Activated naive CD4-positive, alpha-beta T cell treated with anti-CD3 and anti-CD28 coated beads, Interleukin-2, amount 50 U/mL, for 16 hours (primary cell): ENCODE data around the gene CFAP410.
A peak's percentile ranks its signal among the peaks of the same experiment; 100 is the strongest.

ENCODE experiments used
- DNase-seq: peaks from one replicate; pipeline ENCODE4 v3.0.0-alpha.2; 2020

The CFAP410 gene

DNA sequence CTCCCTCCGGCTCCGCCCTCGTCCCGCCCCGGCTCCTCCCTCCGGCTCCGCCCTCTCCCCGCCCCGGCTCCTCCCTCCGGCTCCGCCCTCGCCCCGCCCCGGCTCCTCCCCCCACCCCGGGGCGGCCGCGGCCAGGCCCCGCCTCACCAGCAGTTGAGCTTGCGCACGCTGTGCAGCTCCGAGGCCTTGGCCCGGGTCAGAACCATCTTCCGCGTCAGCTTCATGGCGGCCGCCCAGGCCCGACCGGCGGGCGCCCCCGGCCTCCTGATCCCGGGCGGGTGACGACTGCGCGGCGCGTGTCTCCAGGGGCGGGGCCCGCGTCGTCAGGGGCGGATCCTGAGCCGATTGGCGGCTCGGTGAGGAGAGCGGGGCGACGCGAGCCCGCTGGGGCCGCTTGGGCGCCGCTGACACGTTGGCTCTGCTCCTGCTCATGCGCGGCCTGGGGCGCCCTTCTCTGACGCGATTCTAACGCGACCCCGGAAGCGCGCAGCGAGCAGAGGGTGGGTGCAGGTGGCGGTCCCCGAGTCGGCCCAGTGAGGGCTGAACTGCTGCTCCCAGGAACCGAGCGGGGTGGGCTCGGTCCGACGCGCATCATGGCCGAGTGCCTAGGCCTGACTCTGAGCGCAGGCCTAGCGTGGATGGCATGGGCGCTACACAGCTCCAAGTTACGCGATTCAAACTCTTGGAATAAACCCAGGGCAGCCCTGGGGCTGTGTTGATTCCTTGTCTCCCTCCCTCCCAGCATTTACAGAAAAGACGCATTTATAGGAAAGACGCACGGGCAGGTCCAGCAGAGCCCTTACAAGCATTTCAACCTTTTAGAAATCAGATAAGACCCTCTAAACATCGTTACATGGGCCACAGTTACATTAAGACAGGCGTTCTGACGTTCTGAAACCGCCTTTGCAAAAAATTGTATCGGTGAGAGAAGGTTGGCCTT is at the start of gene CFAP410:
Gene CFAP410, minus strand, starts transcription at position 420 of the 940 bp plus-strand sequence. Its CDS starts 196 bp downstream, at position 224.
- DNase-seq: peak; percentile 96

DNA sequence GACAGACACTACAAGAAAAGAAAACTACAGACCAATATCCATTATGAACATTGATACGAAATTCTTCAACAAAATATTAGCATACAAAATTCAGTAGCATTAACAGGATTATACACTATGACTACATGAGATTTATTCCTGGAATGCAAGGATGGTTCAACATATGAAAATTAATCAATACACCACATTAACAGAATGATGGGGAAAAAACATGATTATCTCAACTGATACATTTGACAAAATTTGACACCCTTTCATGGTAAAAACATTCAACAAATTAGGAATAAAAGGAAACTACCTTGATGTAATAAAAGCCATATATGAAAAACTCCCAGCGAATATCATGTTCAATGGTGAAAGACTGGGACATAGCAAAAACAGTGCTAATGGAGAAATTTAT is 45.8 kb upstream of the CFAP410 start:
- no peak for DNase-seq

DNA sequence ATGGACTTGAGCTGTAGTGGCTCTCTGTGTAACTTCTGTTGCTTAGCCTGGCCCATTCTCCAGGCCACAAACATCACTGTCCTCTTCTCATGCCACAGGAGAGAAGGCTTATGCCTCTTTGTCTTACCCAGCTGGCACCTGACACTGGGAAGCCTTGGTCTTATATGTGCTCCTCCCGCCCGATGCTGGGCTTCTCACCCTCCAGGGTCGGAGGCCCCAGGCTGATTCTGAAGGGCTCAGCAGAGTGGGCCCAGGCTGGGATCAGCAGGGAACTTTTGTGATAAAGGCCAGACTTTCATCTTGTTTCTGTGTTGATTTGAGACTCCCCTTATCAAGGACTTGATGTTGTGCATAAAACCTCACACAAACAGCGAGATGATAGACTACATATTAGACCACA is 44.0 kb upstream of the CFAP410 start:
- no peak for DNase-seq

DNA sequence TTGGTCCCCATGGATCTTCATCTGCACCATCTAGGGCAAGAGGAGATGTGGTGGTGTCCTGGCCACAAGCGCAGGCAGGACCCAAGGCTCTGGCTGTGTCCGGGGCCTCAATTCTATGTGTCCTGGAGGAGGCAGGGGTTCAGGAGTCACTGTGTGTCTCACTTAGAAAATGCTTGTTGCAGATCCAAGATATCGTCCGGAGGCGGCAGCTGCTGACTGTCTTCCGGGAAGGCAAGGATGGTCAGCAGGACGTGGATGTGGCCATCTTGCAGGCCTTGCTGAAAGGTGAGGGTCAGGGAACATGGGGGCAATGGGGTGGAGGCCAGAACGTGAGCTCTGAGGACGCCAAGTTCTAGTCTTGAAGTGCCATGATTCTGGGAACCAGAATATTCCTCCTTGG is 43.3 kb upstream of the CFAP410 start:
- no peak for DNase-seq

DNA sequence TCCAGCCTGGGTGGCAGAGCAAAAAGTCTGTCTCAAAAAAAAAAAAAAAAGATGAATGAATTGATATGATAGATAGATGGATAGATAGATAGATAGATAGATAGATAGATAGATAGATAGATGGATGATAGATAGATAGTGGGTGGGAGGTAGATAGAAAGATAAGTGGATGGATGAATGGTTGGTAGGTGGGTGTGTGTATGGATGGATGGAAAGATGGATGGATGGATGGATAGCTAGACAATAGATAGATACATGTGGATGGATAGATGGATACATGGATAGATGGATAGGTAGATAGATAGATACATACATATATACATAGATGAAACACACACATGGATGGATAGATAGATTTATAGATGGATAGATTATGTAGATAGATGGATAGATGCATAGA is 42.7 kb upstream of the CFAP410 start:
- DNase-seq: no peak

DNA sequence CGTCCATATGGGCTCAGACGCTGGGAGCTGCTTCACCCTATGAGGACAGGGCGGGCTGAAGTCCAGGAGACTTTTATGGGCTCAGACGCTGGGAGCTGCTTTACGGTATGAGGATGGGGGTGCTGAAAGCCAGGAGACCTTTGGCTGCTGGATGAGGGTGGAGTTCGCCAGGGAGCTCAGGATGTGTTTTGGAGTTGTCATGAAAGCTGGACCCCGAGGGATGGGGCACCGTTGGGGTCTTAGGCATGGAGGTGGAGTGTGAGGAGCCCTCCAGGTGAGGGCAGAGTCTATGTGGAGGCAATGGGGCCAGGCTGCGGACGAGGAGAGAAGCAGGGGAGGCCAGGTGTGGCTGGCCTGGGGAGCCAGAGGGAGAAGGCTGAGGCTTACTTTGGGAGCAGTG is 41.7 kb upstream of the CFAP410 start:
- no peak for DNase-seq

DNA sequence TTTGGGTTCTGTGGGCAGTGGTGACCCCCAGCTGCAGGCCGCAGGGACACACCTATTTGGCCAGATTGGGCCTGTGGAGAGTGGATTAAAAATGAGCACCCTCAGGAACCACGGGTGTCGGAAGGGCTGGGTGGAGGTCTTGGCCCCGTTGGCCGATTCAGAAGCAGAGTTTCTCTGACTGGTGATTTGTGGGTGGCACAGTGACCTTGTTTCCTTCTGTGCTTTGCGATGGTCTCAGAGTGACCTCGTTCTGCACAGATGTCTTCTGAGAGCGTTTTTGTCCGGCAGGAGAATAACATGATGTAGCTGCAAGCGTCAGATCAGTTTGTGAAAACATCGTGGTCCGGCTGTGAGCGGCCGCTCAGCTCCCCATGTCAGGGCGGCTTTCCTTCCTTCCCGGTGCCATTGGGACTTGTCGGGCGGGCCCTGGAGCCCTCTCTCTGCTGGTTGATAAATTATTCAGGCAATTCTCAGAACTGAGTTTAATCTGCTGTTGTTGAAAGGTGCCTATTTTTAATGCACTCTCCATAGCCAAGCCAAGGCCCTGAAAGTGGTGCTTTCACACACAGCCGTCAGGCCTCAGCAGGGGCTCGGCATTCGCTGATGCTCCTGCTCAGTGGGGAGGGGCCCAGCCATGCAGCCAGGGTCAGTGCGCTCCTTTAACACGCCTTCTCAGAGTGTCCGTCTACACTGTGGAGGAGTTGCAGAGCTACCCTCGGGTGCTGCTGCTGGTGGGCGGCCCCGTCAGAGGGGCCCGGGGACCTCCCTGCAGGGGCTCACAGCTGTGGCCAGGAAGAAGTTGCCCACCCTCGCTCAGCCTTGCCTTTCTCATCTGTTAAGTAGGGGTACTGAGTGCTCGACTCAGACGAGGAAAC is 41.0 kb upstream of the CFAP410 start:
- no peak for DNase-seq

DNA sequence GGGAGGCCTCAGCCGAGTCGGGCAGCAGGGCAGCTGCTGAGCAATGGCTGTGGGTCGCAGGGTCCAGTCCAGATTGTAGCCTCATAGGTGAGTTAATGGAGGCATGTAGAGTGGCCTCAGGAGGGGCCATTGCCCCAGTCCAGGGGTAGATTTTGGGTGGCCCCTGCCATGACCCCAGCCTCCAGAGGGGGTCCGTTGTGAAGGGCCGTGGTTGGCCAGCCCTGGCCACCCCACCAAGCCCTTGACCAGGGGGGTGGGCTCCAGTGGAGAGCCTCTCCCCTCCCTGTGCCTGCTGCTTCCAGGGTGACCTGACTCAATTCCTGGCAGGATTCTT is 40.3 kb upstream of the CFAP410 start:
- DNase-seq: no peak

DNA sequence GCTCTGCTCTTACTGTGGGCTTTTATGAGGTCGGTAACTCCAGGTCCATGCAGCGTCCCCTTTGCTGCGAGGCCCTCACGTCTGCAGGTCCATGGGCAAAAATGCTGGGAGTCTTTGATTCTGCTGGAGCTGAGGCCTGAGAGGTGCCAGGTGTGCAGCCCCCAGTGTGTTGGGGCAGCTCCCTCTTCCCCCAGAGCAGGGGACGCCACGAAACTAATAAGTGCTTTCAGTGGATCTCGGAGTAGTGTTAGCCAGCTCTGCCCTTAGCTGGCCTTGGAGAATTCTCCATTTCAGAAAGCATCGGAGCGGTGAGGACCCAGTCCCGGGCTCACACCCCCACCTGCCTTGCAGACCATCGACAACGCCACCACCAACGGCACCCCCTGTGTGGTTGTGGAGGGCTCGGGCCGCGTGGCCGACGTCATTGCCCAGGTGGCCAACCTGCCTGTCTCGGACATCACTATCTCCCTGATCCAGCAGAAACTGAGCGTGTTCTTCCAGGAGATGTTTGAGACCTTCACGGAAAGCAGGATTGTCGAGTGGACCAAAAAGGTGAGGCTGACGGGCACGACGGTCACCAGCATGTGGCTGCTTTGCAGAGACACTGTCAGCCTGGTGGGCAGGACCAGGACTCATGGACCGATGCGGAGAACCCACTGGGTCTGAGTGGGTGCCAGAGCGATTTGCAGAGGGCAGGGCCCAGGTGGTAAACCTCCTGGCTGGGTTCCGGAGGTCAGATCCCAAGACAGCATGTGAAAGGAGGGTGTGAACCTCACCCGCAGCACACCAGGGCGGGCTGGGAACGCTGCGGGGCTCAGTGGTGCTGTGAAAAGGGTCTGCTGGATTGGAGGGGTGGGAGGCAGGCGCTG is 39.7 kb upstream of the CFAP410 start:
- no peak for DNase-seq

DNA sequence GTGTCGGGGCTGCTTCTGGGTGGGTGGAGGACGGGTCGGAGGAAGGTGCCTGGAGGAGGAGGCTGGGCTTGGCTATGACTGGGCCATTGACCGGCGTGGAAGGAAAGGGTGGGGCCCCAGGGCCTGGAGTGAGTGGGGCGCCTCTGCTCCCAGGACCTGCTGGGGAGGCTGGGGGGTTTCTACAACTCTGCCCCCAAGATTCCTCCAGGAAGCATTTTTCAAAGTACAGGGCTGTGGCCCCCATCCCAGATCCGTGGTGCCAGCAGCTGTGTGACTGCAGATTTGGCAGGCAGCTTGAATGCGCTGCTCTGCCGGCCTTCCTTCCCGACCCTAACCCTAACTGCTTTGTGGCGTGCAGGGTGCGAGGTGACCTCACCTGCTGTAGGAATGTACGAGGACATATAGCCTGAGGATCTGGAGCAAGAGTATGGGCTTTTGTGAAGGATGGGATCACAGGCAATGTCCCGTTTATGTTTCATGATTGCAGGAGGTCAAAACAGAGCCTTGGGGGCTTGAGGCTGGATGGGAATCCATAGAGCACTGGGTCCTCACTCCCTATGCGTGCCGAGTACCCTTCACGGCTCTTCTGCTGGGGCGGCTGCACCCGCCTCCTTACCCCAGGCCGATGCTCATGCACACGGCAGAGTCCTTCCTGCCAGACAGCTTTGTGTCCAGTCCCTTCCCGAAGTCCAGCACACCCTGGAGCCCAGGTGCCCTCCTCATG is 38.9 kb upstream of the CFAP410 start:
- DNase-seq: no peak

DNA sequence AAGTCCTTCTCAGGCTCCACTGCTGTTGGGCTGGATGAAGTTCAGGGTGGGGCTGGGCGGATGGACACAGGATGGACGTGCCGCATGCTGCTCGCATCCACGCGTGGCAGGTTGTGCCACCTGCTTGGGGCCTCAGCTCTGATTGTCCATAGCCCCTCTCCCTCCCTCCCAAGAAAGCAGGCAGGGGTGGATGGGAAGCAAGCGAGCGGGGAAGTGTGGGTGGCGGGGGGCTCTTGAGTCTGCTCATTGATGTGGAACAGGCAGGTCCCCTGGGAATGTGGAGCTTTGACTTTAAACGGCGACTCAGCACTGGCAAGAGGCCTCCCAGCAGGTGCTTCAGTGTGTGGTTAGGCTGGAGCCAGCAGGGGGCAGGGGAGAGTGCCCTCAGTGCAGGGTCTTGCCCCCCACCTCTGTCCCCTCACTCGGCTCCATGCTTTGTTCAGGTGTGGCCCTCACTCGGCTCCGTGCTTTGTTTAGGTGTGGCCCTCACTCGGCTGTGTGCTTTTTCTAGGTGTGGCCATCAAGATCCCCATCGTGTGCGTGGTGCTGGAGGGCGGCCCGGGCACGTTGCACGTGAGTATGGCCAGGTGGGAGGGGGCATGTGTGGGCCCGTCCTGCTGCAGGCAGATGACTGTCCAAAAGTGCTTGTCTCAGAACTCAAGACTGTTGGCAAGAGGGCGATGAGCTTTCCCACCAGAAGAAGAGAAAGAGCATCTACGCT is 38.2 kb upstream of the CFAP410 start:
- DNase-seq: no peak

DNA sequence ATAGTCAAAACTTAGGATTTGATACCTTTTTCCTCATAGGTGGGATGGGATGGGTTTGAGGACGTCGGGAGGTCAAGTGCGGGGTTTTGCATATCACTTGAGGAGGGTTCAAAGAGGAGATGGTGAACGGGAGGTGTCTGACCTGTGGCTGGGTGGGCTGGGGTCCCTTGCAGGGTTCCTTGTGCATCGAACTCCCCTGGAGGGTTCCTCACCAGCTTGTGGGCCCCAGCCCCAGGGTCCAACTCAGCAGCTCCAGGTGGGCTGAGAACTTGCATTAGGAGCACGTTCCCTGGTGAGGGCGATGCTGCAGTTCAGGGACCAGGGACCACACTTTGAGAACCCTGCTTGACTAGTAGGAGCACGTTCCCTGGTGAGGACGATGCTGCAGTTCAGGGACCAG is 37.4 kb upstream of the CFAP410 start:
- no peak for DNase-seq

DNA sequence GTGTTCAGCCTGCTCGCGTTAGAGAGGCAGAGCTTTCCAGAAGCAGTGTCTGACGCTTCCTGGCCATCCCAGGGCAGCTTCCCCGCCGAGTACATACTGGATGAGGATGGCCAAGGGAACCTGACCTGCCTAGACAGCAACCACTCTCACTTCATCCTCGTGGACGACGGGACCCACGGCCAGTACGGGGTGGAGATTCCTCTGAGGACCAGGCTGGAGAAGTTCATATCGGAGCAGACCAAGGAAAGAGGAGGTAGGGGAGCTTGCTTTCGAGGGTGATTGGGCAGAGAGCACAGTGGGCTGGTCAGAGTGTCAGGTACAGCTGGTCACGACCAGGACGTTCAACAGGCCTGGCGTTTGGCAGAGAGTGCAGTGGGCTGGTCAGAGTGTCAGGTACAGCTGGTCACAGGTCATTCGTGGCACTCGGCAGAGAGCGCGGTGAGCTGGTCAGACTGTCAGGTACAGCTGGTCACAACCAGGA is 36.6 kb upstream of the CFAP410 start:
- DNase-seq: no peak

DNA sequence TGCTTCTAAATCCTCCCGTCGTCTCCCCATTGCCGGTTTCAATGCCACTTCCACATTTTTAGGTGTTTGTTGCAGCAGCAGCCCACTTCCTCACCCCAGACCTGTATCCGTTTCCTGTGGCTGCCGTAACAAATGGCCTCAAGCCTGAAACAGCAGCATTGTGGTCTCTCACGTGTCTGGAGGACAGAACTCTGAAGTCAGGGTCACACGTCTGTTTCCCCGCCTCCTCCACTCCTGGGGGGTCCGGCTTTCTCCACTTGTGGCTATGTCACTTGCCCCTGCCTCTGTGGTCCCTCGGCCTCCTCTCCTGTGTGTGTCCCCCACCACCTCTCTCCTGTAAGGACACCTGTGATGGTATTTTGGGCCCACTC is 36.1 kb upstream of the CFAP410 start:
- DNase-seq: no peak

DNA sequence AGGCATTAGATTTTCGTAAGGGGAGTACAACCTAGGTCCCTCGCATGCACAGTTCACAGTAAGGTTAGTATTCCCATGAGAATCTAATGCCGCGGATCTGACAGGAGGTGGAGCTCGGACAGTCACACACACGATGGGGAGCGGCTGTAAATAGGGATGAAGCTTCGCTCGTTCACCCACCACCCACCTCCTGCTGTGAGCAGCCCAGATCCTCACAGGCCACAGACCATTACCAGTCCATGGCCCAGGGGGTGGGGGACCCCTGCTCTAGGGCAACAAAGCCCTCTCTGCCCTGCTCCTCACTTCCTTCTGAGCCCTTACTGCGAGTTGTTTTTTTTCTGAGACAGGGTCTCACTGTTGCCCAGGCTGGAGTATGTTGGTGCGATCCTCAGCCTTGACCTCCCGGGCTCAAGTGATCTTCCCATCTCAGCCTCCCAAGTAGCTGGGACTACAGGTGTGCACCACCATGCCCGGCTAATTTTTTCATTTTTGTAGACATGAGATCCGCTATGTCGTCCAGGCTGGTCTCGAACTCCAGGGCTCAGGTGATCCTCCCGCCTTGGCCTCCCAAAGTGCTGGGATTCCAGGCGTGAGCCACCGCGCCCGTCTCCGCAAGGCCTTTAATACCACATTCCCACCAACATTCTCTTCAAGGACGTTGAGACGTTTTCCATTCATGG is 35.6 kb upstream of the CFAP410 start:
- no peak for DNase-seq

DNA sequence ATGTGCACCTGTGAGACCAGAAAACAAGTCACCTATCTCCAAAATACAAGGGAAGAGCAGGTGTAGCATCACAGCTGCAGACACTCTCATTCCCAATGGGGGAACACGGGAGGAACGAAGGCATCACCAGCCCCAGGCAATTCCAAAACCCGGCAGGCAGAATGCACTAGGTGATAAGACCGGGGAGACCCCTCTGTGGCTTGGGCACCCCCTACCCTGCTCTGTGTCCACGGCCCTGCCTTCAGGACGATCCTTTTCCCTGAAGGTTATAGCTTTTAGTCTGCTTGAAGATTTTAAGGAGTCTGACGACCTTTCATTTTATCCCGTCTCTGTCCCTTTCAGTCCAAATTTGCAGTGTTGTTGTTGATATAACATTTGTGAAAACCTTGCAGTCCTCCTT is 33.4 kb upstream of the CFAP410 start:
- no peak for DNase-seq

DNA sequence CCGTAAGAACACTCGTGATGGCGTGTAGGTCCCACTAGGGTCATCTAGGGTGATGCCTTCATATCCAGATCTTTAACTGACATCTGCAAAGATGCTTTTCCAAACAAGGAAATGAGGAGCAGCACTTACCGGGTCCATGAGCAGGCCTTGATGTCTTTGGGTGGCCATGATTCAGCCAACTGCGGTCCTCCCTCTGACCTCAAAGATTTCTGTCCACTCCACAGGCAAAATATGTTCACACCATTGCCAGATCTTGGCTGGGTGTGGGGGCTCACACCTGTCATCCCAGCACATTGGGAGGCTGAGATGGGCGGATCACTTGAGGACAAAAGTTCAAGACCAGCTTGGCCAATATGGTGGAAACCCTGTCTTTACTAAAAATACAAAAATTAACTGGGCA is 32.4 kb upstream of the CFAP410 start:
- no peak for DNase-seq

DNA sequence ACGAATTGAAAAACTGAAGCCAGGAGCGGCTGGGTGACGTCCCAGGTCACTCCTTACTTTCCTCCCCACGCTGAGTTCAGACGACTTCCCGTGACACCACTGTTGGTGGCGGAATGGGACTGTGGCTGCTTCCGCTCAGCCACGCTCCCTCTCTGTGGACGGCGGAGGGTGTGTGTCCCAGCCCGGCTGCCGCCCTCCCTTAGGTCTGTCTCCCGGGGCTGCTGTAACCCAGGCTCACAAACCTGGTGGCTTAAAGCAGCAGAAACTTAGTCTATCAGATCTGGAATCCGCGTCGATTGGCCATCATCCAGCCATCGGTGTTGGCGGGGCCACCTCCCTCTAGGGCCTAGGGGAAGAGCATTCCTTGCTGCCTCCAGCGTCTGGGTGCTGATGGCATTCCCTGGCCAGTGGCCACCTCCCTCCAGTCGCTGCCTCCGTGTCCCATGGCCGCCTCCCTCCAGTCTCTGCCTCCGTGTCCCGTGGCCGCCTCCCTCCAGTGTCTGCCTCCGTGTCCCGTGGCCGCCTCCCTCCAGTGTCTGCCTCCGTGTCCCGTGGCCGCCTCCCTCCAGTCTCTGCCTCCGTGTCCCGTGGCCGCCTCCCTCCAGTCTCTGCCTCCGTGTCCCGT is 31.7 kb upstream of the CFAP410 start:
- no peak for DNase-seq

DNA sequence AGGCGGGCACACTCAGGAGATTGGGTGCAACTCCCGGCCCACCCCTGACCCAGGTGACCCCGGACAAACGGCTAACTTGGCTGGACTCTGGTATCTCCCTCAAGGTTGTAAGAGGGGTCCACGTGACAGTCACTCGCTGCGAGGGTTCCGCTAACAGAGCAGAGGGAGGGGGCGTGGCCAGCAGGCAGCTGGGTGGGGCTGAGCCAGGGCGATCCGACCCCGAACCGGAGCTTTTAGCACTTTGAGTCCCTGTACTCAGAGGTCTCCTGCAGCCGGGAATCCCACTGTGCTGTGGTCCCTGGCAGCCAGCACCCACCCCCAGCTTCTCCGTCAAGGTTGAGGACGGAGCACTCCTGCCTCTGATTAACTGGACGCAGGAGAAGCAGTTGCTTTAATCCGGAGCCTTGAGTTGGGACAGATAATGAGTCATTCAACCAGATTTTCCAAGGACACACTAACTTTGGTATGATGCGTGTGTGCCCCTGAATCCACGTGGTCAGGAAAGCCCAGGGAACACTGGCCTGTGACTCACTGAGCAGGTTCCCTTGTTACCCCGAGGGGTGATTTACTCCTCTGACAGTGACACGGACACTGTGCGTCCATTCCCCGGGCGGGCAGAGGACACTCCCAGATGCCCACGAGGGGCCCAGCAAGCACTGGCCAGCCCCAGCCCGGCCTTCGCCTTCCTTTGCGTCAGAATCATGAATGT is 31.0 kb upstream of the CFAP410 start:
- DNase-seq: no peak
